ENCODE data around the gene COL1A2. TPM values are rescaled to one million over a fixed set of nuclear protein-coding genes. Genes with fewer than 3 reads are reported as not detected.

The COL1A2 gene
- total RNA-seq, 1 experiment from 2014 or later: 81.2 TPM

DNA sequence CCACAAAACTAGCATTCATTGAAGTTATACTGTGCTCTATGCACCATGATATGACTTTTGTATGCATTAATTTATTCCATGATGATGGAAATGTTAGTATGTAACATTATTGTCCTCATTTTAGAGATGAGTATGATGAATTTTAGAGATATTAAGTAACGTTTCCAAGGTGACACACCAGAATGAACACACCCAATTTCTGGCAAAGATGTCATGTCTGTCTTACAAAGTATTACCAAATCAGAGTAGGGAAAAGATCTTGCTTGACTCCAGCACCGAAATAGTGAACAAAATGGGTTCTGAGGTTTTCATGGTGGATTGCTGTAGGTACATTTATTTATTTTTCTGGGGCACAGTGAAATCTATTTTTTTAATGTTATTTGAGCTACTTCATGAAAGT is 33.8 kb upstream of the COL1A2 start (continued):
- TF ChIP-seq, protein P1, sequence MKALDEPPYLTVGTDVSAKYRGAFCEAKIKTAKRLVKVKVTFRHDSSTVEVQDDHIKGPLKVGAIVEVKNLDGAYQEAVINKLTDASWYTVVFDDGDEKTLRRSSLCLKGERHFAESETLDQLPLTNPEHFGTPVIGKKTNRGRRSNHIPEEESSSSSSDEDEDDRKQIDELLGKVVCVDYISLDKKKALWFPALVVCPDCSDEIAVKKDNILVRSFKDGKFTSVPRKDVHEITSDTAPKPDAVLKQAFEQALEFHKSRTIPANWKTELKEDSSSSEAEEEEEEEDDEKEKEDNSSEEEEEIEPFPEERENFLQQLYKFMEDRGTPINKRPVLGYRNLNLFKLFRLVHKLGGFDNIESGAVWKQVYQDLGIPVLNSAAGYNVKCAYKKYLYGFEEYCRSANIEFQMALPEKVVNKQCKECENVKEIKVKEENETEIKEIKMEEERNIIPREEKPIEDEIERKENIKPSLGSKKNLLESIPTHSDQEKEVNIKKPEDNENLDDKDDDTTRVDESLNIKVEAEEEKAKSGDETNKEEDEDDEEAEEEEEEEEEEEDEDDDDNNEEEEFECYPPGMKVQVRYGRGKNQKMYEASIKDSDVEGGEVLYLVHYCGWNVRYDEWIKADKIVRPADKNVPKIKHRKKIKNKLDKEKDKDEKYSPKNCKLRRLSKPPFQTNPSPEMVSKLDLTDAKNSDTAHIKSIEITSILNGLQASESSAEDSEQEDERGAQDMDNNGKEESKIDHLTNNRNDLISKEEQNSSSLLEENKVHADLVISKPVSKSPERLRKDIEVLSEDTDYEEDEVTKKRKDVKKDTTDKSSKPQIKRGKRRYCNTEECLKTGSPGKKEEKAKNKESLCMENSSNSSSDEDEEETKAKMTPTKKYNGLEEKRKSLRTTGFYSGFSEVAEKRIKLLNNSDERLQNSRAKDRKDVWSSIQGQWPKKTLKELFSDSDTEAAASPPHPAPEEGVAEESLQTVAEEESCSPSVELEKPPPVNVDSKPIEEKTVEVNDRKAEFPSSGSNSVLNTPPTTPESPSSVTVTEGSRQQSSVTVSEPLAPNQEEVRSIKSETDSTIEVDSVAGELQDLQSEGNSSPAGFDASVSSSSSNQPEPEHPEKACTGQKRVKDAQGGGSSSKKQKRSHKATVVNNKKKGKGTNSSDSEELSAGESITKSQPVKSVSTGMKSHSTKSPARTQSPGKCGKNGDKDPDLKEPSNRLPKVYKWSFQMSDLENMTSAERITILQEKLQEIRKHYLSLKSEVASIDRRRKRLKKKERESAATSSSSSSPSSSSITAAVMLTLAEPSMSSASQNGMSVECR (CRISPR knock-in tag; IDR thresholded peaks at IDR 0.05; ENCODE audit: borderline replicate concordance): no peak
- TF ChIP-seq, protein P2, sequence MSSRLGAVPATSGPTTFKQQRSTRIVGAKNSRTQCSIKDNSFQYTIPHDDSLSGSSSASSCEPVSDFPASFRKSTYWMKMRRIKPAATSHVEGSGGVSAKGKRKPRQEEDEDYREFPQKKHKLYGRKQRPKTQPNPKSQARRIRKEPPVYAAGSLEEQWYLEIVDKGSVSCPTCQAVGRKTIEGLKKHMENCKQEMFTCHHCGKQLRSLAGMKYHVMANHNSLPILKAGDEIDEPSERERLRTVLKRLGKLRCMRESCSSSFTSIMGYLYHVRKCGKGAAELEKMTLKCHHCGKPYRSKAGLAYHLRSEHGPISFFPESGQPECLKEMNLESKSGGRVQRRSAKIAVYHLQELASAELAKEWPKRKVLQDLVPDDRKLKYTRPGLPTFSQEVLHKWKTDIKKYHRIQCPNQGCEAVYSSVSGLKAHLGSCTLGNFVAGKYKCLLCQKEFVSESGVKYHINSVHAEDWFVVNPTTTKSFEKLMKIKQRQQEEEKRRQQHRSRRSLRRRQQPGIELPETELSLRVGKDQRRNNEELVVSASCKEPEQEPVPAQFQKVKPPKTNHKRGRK (CRISPR knock-in tag; IDR thresholded peaks at IDR 0.05; ENCODE audit: borderline replicate concordance): no peak
- TF ChIP-seq, protein P3, sequence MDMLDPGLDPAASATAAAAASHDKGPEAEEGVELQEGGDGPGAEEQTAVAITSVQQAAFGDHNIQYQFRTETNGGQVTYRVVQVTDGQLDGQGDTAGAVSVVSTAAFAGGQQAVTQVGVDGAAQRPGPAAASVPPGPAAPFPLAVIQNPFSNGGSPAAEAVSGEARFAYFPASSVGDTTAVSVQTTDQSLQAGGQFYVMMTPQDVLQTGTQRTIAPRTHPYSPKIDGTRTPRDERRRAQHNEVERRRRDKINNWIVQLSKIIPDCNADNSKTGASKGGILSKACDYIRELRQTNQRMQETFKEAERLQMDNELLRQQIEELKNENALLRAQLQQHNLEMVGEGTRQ (CRISPR knock-in tag; IDR thresholded peaks at IDR 0.05): no peak

DNA sequence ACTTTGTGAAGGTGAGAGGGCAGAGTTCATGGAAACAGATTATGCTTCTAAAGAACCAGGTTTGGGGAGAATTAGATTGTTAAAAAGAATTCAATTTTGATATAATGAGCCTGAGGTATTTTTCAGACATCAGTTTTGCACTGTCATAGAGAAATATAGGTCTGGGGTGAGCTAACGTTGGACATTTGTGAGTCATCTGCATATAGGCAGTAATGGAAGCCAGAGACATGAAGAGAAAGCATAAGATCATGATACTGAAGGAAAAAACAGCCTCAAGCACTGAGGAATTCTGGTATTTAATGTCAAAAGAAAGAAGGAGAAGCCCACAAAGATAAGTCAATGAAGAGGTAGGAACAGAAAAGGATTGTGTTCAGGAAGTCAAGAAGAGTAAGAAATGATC is 32.4 kb upstream of the COL1A2 start:
- TF ChIP-seq JAZF1 (CRISPR knock-in tag; IDR thresholded peaks at IDR 0.05): no peak
- no peak for TF ChIP-seq ATF1 (CRISPR knock-in tag; IDR thresholded peaks at IDR 0.05)
- TF ChIP-seq ZBTB21 (CRISPR knock-in tag; IDR thresholded peaks at IDR 0.05; ENCODE audit: borderline replicate concordance): no peak
- TF ChIP-seq, protein P4, sequence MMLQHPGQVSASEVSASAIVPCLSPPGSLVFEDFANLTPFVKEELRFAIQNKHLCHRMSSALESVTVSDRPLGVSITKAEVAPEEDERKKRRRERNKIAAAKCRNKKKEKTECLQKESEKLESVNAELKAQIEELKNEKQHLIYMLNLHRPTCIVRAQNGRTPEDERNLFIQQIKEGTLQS (CRISPR knock-in tag; conservative IDR thresholded peaks at IDR 0.05): no peak
- Mint-ChIP-seq H3K4me3 (no peak overlapping the region), H3K27ac (no peak overlapping the region), H3K9me3 (peaks cover 13% of the 10 kb centered on the region), H3K36me3 (no peaks in the 10 kb centered on the region), H3K4me1 (peaks cover 8% of the 10 kb centered on the region), H3K27me3 (ENCODE audit: low read depth) (no peaks in the 10 kb centered on the region)
- DNase-seq (ENCODE audit: low spot score) (no peak), ATAC-seq (no peak)
- POLR2A ChIA-PET: no interaction called here
- CTCF ChIA-PET: no interaction called here

DNA sequence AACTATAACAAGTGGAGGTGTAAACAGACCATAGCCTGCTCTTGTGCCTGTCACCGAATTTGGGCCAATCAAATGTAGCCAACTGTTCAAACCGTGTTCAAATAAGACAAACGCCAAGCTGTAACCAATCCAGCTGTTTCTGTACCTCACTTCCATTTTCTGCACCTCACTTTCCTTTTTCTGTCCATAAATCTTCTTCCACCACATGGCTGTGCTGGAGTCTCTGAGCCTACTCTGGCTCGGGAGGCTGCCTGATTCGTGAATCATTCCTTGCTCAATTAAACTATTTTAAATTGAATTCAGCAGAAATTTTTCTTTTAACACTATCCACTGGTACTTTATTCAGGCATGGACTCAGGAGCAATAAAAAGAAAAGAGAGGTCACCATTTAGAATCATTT is 29.9 kb upstream of the COL1A2 start:
- H3K36me3 Mint-ChIP-seq: no peaks in the 10 kb centered on the region
- peaks cover 15% of the 10 kb centered on the region for H3K4me1 Mint-ChIP-seq
- H3K4me3 Mint-ChIP-seq: no peak overlapping the region
- peaks cover 5% of the 10 kb centered on the region for H3K9me3 Mint-ChIP-seq
- POLR2A ChIA-PET: no interaction called here
- TF ChIP-seq, protein P5, sequence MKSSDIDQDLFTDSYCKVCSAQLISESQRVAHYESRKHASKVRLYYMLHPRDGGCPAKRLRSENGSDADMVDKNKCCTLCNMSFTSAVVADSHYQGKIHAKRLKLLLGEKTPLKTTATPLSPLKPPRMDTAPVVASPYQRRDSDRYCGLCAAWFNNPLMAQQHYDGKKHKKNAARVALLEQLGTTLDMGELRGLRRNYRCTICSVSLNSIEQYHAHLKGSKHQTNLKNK (CRISPR knock-in tag; IDR thresholded peaks at IDR 0.05): no peak
- no peak for ATAC-seq
- H3K27ac Mint-ChIP-seq: no peak overlapping the region
- DNase-seq (ENCODE audit: low spot score): no peak
- CTCF ChIA-PET: interaction anchor here (0.9 to 1.3 kb wide), 3 partner anchors 11 to 75 kb away, joined by 3 read pairs; no protein-coding TSS in a partner anchor
- H3K27me3 Mint-ChIP-seq (ENCODE audit: low read depth): no peaks in the 10 kb centered on the region

DNA sequence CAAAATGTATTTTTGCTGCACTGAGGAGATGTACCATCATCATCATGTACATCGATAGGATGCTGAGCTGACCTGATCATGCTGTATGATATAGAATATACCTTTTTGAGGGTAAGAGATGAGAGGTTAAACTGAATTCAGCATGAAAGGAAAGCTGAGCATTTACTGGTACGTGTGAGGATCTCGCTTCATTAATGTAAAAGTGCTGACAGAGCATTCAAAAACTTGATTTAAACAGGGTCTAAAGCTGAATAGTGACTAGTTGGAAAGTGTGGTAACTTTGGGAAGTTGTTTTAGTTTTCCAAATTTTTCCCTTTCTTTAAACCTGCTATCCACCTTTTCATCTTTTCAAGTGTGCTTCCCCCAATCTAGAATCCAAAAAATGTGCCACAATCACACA is 28.5 kb upstream of the COL1A2 start:
- peaks cover 5% of the 10 kb centered on the region for H3K9me3 Mint-ChIP-seq
- no peak for DNase-seq (ENCODE audit: low spot score)
- no peak overlapping the region for H3K27ac Mint-ChIP-seq
- no peak overlapping the region for H3K4me3 Mint-ChIP-seq
- ATAC-seq: no peak
- POLR2A ChIA-PET: no interaction called here
- H3K4me1 Mint-ChIP-seq: peaks cover 15% of the 10 kb centered on the region
- no peaks in the 10 kb centered on the region for H3K36me3 Mint-ChIP-seq
- CTCF ChIA-PET: no interaction called here
- H3K27me3 Mint-ChIP-seq (ENCODE audit: low read depth): no peaks in the 10 kb centered on the region
- TF ChIP-seq NR3C1 (CRISPR knock-in tag; conservative IDR thresholded peaks at IDR 0.05; ENCODE audit: low read depth) (no peak), ESRRA (CRISPR knock-in tag; IDR thresholded peaks at IDR 0.05; ENCODE audit: borderline replicate concordance) (no peak), ZNF317 (CRISPR knock-in tag; IDR thresholded peaks at IDR 0.05; ENCODE audit: borderline replicate concordance, low read depth) (no peak), GRHL2 (CRISPR knock-in tag; IDR thresholded peaks at IDR 0.05; ENCODE audit: insufficient replicate concordance, severe bottlenecking) (no peak), CBFB (CRISPR knock-in tag; IDR thresholded peaks at IDR 0.05; ENCODE audit: low read depth) (no peak), FOXJ3 (CRISPR knock-in tag; IDR thresholded peaks at IDR 0.05; ENCODE audit: borderline replicate concordance) (no peak)
- TF ChIP-seq, protein P6, sequence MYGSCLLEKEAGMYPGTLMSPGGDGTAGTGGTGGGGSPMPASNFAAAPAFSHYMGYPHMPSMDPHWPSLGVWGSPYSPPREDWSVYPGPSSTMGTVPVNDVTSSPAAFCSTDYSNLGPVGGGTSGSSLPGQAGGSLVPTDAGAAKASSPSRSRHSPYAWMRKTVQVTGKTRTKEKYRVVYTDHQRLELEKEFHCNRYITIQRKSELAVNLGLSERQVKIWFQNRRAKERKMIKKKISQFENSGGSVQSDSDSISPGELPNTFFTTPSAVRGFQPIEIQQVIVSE (CRISPR knock-in tag; IDR thresholded peaks at IDR 0.05; ENCODE audit: borderline replicate concordance): no peak
- TF ChIP-seq, protein P7, sequence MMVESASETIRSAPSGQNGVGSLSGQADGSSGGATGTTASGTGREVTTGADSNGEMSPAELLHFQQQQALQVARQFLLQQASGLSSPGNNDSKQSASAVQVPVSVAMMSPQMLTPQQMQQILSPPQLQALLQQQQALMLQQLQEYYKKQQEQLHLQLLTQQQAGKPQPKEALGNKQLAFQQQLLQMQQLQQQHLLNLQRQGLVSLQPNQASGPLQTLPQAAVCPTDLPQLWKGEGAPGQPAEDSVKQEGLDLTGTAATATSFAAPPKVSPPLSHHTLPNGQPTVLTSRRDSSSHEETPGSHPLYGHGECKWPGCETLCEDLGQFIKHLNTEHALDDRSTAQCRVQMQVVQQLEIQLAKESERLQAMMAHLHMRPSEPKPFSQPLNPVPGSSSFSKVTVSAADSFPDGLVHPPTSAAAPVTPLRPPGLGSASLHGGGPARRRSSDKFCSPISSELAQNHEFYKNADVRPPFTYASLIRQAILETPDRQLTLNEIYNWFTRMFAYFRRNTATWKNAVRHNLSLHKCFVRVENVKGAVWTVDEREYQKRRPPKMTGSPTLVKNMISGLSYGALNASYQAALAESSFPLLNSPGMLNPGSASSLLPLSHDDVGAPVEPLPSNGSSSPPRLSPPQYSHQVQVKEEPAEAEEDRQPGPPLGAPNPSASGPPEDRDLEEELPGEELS (CRISPR knock-in tag; IDR thresholded peaks at IDR 0.05): no peak

Measured in WTC11 (cell line).